Fibroblast of skin of right biceps (primary cell): ENCODE measurements around the gene ALDH8A1.
"Not testable (repeated sequence)": the region's sequence is repeated elsewhere in the genome, so short reads cannot be mapped to it uniquely, and the experiment has no call there.

Source experiments
- DNase-seq: peaks from one replicate; pipeline ENCODE4 v3.0.0-alpha.2; 2013

Gene ALDH8A1

DNA sequence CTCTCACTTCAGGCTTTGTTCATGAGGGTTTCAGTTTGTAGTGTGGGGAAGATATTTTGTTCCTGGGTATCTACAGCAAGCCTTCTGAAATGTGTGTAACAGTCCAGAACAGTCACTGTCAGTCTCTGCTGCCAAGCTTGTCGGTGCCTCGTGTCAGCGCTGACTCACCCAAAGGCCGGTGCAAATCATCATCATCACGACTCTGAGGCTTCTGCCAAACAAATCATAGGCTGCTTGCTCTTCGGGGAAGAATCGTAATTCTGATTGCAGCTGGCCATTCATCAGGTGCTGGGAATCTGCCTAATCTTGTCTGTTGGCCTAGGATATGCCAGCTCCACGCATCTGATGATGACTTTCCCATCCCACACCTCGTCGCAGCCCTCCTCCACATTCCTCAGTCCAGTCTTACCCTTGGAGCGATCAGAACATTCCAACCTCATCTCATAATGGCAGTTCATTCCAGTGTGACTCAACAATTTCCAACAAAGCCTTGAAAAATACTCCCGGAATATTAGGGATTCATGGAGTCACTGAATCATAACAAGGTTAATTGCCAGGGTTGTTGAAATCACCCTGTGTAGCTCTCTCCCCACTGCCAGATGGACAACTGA lies 40.9 kb downstream of the ALDH8A1 start:
- DNase-seq: peak; percentile 99

DNA sequence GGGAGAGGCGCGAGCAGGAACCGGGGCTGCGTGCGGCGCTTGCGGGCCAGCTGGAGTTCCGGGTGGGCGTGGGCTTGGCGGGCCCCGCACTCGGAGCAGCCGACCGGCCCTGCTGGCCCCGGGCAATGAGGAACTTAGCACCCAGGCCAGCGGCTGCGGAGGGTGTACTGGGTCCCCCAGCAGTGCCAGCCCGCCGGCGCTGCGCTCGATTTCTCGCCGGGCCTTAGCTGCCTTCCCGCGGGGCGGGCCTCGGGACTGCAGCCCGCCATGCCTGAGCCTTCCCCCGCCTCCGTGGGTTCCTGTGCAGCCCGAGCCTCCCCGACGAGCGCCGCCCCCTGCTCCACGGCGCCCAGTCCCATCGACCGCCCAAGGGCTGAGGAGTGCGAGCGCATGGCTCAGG lies 45.2 kb downstream of the ALDH8A1 start:
- DNase-seq: not testable (repeated sequence)

DNA sequence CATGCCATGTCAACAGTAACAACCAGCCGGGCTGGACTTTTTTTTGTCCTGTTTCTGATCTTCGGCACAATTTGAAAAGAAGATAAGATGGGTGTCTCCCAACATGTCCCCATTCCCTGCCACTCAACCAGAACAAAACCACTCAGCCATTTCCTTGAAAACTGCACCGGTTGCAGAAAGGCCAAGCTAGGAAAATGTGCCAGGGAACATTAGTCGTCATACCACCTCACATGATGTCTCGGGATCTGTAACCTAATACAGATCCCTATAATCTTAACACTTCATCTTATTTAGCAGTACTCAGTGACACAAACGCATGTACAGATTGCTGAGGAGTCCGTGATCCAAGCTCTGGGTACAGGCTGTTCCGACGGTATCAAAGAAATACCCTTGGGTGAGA lies 46.5 kb downstream of the ALDH8A1 start:
- DNase-seq: no peak

DNA sequence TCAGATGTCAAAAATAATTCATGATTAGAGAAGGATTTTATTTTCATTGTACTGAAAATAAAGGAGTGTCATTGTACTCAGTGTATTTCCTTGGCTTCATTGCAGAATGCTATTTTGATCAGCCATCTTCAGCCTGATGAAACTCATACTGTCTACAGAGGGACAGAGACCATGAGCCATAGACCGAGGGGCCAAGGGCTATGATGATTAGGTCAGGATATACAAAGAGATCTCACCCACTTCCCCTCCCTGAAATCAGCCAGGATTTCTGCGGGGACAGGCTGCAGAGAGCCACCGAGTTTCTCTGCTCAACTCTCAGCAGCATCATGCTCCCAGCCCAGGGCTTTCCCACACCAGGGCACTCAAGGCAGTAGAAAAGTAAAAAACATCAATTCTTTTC lies 47.0 kb downstream of the ALDH8A1 start:
- DNase-seq: no peak

DNA sequence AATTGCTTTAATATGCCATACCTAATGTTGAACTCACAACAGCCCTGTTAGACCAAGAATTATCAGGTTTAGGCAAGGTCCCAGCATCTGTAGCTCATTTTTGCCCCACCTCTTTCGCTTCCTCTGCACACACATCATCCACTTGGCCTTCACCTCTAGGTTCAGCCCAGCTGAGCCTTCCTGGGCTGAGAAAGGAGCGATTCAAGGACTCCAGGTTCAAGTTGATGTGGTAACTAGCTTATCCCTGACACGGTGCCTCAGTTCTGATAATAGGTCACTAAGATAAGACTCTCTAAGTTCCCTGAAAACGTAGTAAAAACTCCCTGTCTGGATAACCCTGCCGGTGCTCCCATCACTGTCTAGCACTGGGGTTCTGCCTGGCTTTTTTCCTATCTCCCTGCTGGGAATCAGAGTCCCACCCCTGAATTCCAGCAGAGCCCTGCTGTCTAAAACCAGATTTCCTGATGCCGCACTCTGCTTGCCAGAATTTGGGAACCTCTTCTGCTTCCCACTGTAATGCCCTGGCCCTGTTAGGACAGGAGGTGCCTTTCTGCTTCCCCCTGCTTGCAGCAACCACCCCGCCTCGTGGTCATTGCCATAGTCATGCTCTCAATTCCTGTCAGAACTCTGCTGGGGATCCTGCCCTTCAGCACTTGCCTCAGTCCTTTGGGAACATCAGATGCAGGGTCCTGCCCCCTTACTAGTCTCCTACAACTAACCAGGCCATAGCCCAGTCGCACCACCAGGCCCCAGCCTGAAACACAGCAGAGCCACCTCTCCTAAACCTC lies 47.6 kb downstream of the ALDH8A1 start:
- DNase-seq: no peak

DNA sequence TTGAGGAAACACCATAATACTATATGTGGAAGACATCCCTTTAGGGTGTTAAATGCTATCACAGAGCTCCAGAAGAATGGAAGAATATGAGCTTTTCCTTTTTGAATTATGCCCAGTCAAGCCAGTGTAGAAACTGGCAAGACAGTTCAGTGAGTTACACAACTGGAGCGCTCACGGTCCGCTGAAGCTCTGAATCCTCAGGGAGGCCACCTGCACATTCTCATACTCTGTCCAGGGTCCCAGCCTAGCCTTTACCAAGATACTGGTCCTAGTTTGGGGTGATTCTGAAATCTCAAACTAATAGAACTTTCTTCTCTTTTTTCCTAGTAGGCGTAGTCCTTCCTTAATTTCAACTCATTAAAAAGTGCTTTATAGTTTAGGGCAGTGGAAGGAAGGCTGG lies 51.3 kb downstream of the ALDH8A1 start:
- DNase-seq: no peak

DNA sequence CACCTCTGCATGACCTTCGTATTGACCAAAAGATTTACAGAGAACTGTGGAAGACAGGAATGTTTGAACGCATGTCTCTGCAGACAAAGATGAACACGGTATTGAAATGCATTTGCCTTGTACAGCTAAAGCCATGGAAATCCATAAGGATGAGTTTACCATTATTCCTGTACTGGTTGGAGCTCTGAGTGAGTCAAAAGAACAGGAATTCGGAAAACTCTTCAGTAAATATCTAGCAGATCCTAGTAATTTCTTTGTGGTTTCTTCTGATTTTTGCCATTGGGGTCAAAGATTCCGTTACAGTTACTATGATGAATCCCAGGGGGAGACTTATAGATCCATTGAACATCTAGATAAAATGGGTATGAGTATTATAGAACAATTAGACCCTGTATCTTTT lies 51.7 kb downstream of the ALDH8A1 start:
- DNase-seq: peak; percentile 77

DNA sequence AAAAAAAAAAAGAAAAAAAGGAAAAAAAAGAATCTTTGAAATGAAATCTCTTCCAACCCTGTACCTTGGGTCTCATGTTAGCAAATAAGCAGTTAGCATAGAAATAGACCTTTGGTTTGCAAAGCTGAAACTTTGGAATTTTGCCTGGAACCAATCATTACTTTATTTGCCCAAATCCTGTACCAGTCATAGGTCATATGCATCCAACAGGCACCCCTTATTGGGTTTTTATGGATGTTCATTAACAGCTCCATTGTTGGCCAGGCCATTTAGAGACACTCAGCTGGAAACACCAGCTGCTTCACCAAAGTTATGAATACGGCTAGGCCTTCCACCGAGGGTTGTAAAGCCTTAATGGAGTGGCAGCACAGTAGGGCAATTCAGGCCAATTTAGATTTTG lies 53.0 kb downstream of the ALDH8A1 start:
- no peak for DNase-seq

DNA sequence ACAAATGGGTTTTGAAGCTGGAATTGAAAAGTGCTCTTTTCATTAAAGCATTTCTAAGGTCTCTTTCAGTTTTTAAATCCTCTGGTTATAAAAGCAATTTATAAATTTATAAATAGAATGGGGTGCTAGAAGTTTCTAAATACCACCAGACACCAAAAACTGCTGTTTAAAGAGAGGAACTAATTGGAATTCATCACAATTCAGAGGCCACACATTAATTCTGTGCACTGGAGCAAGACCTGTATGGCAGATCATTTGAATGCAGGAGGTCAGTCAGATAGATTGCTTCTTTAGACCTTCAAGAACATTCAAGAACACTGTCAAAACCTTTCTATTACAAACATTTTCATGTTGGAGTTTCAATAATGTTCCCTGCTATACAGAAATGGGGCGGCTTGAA lies 55.1 kb downstream of the ALDH8A1 start:
- DNase-seq: no peak

DNA sequence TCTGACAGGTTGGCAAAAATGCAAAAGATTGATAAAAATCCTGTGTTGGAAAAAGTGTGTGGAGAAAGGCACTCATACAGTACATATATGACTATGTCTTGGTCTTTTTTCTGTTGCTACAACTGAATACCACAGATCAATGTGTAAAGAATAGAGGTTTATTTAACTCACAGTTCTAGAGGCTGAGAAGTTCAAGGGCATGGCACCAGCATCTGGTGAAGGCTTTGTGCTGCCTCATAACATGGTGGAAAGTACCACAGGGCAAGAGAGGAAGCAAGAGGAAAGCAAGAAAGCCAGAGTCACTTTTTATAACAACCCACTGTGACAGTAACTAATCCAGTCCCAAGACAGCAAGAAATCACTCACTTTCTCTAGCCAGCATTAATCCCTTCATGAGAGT lies 57.5 kb downstream of the ALDH8A1 start:
- DNase-seq: no peak

DNA sequence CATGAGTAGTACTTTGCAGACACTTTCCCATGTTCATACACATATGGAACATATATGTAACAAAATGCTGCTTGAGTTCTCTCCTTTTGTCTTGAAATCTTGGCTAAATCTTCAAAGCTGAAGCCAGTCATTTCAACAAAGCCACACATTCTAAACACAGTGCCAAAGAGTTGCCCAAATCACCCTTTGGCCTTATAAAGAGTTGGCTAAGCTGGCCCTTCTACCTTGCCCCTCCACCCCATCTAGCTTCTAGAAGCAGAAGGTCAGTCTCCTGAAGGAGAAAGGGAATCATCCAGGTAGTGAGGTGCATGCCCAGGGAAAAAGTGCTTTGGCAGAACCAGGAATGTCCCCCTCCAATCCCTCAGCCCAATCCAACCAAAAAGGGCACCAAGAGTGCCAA lies 58.3 kb downstream of the ALDH8A1 start:
- DNase-seq: no peak

DNA sequence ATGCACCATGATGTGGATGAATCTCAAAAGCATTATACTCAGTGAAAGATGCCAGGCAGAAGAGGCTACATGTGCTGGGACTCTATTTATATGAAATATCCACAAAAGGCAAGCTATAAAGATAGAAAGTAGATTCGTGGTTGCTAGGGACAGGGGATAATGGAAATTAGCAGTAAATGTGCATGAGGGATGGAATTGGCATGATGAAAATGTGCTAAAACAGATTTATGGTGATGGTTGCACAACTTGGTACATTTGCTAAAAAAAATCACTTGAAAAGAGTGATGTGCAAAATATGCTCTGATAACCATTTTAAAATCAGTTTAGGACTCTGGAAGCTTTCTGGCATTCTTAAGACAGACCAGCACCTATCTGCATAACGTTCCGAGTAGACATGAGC lies 61.6 kb downstream of the ALDH8A1 start:
- peak; percentile 52 for DNase-seq

DNA sequence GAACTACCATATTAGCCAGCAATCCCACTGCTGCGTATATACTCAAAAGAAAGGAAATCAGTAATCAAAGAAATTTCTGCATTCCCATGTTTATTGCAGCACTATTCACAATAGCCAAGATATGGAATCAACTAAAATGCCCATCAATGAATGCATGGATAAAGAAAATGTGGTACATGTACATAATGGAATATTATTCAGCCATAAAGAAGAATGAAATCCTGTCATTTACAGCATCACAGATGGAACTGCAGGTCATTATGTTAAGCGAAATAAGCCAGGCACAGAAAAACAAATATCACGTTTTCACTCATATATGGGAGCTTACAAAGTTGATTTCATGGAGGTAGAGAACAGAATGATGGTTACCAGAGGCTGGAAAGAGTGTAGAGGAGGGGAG lies 65.1 kb downstream of the ALDH8A1 start:
- no peak for DNase-seq

DNA sequence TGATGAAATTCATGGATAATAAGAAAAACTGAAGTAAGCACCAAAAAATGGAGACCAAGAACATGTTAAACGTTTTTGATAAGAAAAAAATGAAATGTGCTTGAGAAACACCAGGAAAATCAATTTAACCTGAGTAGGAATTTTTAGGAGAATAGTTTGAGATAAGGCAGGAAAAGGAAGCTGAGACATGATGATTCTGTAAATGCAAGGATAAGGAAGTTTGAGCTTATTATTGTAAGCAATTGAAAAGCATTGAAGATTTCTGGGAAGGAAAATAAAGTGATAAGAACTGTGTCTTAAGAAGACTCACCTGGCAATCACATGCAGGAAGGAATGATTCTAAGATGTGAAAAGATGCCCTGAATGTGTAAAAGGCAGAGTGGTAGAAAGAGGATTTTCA lies 66.6 kb downstream of the ALDH8A1 start:
- DNase-seq: no peak

DNA sequence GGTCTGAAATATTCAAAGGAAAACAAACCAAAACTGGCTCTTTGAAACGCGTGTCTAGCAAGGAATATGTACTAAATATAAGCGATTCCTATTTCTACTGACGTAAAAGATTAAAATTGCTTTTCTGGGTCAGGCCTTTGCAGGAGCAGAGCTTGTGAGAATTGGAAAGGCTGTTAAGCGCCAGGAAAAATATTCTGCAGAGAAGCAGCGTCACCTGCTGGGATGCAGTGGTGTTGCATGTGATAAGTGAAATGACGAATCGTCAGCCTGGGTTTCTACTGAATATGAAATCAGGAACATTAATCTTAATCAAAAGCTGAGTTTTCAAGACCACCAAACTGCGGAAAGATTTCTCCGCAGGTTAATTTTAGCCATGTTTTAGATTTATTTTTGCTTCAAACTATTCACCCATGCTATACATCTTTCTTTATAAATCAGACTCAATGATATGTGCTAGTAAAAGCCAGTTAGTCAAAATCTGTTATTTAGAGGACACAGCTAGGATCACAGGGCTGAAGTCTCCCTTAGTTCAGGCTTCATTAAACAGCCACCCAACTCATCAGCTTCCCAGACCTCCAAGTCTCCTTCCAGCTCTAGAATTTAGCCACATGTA lies 67.4 kb downstream of the ALDH8A1 start:
- peak; percentile 69 for DNase-seq

DNA sequence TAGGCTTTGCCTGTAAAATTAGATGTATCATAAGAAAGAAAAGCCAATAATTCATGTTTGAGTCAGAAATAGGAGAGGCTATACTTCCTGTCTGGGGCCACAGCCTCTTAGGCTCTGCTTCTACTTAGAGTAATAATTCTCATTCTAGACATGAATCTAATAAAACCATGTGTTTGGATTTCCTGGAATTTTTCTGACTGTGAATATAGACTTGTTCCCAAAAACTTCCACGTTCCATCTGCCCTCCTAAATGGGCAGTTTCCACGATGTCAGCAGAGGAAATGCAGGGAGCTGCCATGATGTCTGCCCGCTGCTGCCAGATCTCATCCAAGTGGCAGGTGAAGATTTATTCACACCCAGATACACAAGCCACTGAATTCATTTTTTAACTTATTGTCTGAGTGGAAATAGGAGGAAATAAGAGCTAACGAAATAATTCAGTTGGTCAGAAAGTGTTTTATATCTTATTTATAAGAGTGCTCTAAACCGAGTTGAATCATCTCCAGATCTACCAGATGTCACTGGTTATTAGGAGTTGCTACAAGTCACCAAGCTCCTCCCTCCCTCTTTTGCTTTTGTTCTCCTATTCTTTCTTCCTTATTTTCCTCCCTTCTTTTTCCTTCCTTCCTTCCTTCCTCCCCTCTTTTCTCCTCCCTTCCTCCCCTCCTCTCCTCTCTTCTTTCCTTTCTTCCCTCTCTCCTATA lies 69.3 kb downstream of the ALDH8A1 start:
- peak; percentile 79 for DNase-seq

DNA sequence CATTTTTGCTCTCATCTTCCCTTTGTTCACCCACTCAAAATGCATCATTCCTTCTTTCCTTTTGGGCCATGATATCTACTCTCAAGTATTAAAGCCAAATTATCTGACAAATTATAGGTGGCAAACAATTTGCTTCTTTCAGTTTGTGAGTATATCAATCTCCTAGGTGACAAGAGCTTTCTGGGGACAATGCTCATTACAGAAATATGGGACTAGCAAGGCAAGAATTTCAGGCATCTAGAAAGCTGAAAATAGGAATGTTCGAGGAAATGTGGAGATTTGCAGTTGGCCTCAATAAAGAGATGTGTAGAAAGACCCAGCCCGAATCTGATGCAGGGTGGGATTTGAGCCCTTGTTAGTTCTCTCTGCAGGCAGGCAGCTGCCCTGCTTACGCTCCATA lies 71.8 kb downstream of the ALDH8A1 start:
- DNase-seq: peak; percentile 62

DNA sequence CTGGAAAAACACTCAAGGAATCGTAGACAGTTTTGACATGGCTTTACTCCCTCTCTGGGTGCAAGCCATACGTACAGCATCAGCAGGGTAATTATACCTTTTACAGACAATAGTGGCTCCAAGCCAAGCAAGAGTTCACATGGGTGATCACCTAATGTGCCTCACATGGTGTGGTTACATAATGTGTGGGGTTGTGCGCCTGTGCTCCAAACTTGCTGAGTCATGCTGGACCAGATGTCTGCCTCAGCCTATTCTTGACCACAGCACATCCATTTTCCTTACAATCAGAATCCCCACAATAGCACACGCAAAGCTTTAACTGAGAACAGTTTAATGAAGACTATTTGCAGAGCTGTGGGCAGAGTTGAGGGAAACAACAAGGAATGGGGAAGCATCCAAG lies 74.5 kb downstream of the ALDH8A1 start:
- DNase-seq: peak; percentile 59

DNA sequence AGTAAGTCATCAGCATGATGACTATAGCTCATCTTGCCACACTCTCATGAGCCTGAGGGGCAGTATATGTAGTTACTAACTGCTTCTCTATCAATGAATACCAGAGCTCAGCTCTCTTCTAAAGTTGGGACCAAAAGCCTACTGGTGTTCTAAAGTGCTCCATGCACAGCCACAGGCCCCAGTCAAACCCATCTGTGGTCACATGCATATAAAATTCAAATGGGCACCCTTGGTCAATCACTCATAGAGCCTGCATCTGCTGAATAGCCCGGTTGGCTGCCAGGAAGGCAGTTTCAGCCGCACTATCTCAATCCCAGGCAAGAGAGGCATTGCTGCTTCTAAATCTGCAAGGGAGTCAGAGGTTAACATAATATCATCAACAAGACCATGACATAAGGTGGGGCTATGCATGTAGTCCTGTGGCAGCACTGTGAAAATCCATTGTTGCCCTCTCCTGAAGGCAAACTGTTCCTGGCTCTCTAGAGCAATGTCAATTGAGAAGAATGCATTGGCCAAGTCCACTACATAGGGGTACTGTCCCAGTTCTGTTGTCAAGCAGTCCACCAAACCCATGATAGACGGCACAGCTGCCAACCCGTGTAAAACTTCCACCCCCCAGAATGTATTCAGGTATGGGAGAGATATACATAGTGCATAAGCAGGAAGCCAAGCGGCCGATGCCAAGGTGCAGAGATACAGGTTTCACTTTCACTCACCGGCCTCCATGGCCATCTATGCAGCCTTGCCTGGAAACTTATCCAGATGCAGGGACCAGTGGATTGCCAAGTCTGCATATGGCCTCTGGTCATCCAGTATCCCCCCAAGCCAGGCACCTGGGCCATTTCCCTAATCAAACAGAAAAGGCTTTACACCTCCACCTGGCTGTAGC lies 76.2 kb downstream of the ALDH8A1 start:
- DNase-seq: no peak

DNA sequence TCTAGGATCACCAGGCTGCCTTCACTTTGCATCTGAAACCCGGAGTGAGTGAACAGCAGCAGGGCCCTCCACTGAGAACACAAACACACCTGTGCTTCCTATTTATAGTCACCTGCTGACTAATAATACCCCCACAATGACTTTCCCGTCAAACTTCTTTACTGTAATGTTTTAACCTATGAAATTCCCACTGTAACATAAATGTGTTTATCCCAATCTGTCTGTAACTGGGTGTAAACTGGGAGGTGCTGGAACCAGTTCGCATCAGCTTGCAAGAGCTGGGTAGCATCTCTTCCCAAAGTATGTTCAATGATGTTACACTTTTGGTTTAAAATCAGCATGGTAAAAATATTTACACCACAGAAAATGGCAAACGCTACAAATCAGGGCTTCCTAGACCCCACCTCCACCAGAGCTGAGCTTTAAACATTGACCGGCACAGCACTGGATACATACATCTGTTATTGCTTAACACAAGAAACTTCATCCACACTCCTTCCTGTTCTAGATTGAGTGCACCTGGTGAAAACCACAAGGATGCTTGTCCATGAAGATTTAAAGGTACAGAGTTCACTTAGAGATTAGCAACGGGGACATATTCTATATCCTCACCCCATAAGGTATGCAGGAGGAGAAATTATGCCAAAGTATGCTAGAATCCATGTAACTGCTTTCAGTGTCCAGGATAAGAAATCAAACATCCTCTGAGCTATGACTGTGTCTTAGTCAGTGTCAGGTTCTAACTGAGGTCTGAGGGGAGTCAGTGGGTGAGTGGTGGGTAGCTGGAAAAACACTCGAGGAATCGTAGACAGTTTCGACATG lies 79.0 kb downstream of the ALDH8A1 start:
- DNase-seq: peak; percentile 62

DNA sequence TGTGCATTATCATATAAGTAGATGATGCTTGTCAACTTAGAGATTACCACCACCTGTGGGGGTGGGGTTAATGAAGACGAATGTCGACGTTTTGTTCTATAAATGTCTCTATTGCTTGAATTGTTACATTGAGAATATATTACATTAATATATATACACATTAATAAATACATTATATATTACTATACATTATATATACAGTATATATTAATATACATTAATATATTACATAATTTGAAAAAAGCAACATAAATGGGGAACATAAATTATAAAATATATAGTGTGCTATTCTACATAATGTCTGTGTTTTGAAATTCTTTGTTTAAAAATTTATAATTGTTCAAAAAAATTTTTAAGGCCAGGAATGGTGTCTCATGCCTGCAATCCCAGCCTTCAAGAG lies 81.1 kb downstream of the ALDH8A1 start:
- DNase-seq: no peak
